HepG2 (cell line): ENCODE data around the gene OSBPL1A. TPM values are rescaled to one million over a fixed set of nuclear protein-coding genes. Genes with fewer than 3 reads are reported as not detected.
A peak's percentile ranks its signal among the peaks of the same experiment; 100 is the strongest.

Experiments used
- ATAC-seq: fragments of 200-7000 bp; cut with Tn5 transposase; 3 replicates; pipeline ENCODE4 v1.9.1; 2020; ENCODE audit warnings: mild to moderate bottlenecking, moderate library complexity
- BruUV-seq: library from RNA; stranded (reverse); fragments of 400-500 nt; replicated peaks from 2 replicates; lab custom pipeline; 2021; lab: Mats Ljungman, UMichigan
- CTCF ChIA-PET: fragments of 300-600 bp; formaldehyde crosslinking; extraction: SDS; loops from one replicate; lab custom pipeline; 2021; ENCODE audit warnings: low total read pairs, inconsistent platforms, low intra/inter-chr PET ratio; lab: Yijun Ruan, JAX
- POLR2A ChIA-PET: fragments of 350-600 bp; sonication (Branson Sonifier 250); formaldehyde crosslinking; loops from one replicate; lab custom pipeline; 2020; ENCODE audit warnings: antibody characterized with exemption, inconsistent platforms; lab: Yijun Ruan, JAX
- DNase-seq: peaks from one replicate; pipeline ENCODE4 v3.0.0-alpha.2; 2015; ENCODE audit warnings: low spot score
- FAIRE-seq: peaks from 3 replicates; lab custom pipeline; 2011; peaks lifted over from hg19 to GRCh38; lab: Jason Lieb, UNC
- H2AFZ ChIP-seq: one replicate; pipeline ENCODE4 v1.6.1; 2011; ENCODE audit warnings: low read length, inconsistent platforms
- H3K27ac ChIP-seq: fragments of 300-600 bp; 3 replicates; pipeline ENCODE4 v1.8.0; 2011; ENCODE audit warnings: mixed run types, mild to moderate bottlenecking, mixed read lengths, low read length, inconsistent platforms; ENCODE audit not compliant: insufficient read depth; ENCODE audit errors: extremely low read length
- H3K27me3 ChIP-seq, 2 experiments: fragments of 200-600 bp in 1 of 2; 2 replicates in 1 of 2; 3 replicates in 1 of 2; pipeline versions ENCODE4 v1.6.0 to v1.8.0; 2011; ENCODE audit warnings: low read length in 2 of 2, mild to moderate bottlenecking in 2 of 2, moderate library complexity in 2 of 2, inconsistent platforms in 1 of 2; ENCODE audit not compliant: insufficient read depth in 2 of 2, control insufficient read depth in 1 of 2
- H3K36me3 ChIP-seq, 2 experiments: fragments of 200-600 bp in 1 of 2; replicated peaks in 1 of 2; 2 replicates in 1 of 2; 3 replicates in 1 of 2; pipeline versions ENCODE4 v1.5.1 to v1.8.0; 2011; ENCODE audit warnings: low read length in 2 of 2, inconsistent platforms in 1 of 2; ENCODE audit not compliant: insufficient read depth in 2 of 2, control insufficient read depth in 1 of 2
- H3K4me1 ChIP-seq: 2 replicates; pipeline ENCODE4 v1.5.1; 2012; ENCODE audit warnings: low read length, inconsistent platforms; ENCODE audit not compliant: insufficient read depth
- H3K4me2 ChIP-seq: 2 replicates; pipeline ENCODE4 v1.6.0; 2011; ENCODE audit warnings: low read depth, low read length, inconsistent platforms
- H3K4me3 ChIP-seq, 3 experiments: fragments of 200-600 bp in 1 of 3; sonication (generic), shearing (Covaris generic) in 1 of 3; replicated peaks in 1 of 3; 2 replicates each; pipeline ENCODE4 v1.5.1; 2011 to 2016; ENCODE audit warnings: low read length in 3 of 3, inconsistent platforms in 2 of 3, low read depth in 2 of 3, mild to moderate bottlenecking in 2 of 3, control low read depth in 1 of 3, mixed read lengths in 1 of 3; ENCODE audit not compliant: insufficient read depth in 1 of 3
- H3K79me2 ChIP-seq: one replicate; pipeline ENCODE4 v1.6.1; 2011; ENCODE audit warnings: low read length, inconsistent platforms; ENCODE audit not compliant: insufficient read depth
- H3K9ac ChIP-seq: 2 replicates; pipeline ENCODE4 v1.6.0; 2011; ENCODE audit warnings: mild to moderate bottlenecking, low read depth, low read length, inconsistent platforms; ENCODE audit not compliant: insufficient read depth
- H3K9me3 ChIP-seq: 2 replicates; pipeline ENCODE4 v1.5.1; 2012; ENCODE audit warnings: mild to moderate bottlenecking, low read length
- H4K20me1 ChIP-seq: 2 replicates; pipeline ENCODE4 v1.6.0; 2011; ENCODE audit warnings: inconsistent platforms, mild to moderate bottlenecking, low read length, moderate library complexity; ENCODE audit not compliant: insufficient read depth
- ATRX ChIP-seq: sonication (generic); formaldehyde crosslinking; IDR thresholded peaks from 2 replicates; pipeline ENCODE4 v1.4.0; 2020; ENCODE audit warnings: missing genetic modification reagents, borderline replicate concordance
- DNMT3B ChIP-seq: conservative IDR thresholded peaks from 2 replicates; pipeline ENCODE4 v1.6.1; 2016; ENCODE audit warnings: missing biosample characterization, control low read depth
- MAFF ChIP-seq: IDR thresholded peaks from 2 replicates; pipeline ENCODE4 v1.6.1; 2011; ENCODE audit warnings: low read depth, low read length, improper control_type of control experiment
- NFATC3 ChIP-seq: sonication (generic); formaldehyde crosslinking; IDR thresholded peaks from 2 replicates; pipeline ENCODE4 v1.5.1; 2020; ENCODE audit warnings: mild to moderate bottlenecking, missing genetic modification reagents
- PHF20 ChIP-seq: sonication (generic); formaldehyde crosslinking; IDR thresholded peaks from 2 replicates; pipeline ENCODE4 v1.5.0; 2020; ENCODE audit warnings: mild to moderate bottlenecking, missing genetic modification reagents
- RXRB ChIP-seq: IDR thresholded peaks from 2 replicates; pipeline ENCODE4 v1.6.1; 2016; ENCODE audit warnings: borderline replicate concordance, missing genetic modification reagents, missing compliant biosample characterization
- SRF ChIP-seq: IDR thresholded peaks from 2 replicates; pipeline ENCODE4 v1.6.1; 2011; ENCODE audit warnings: mild to moderate bottlenecking, low read depth, low read length, moderate library complexity
- SUZ12 ChIP-seq: fragments of 150-350 bp; IDR thresholded peaks from 2 replicates; pipeline ENCODE4 v1.6.1; 2014; ENCODE audit warnings: low read depth, low read length
- TAF15 ChIP-seq: fragments of 200-400 bp; formaldehyde crosslinking; IDR thresholded peaks from one replicate; pipeline ENCODE4 v1.6.1; 2018; ENCODE audit warnings: mild to moderate bottlenecking, low read depth, low read length; ENCODE audit not compliant: poor library complexity, severe bottlenecking
- ZBTB7B ChIP-seq: sonication (generic); formaldehyde crosslinking; IDR thresholded peaks from 2 replicates; pipeline ENCODE4 v1.4.0; 2020; ENCODE audit warnings: missing genetic modification reagents
- ZNF121 ChIP-seq: sonication (generic); formaldehyde crosslinking; IDR thresholded peaks from 2 replicates; pipeline ENCODE4 v1.5.0; 2020; ENCODE audit warnings: mild to moderate bottlenecking, missing genetic modification reagents
- ZNF17 ChIP-seq: sonication (generic); formaldehyde crosslinking; IDR thresholded peaks from 2 replicates; pipeline ENCODE4 v1.5.0; 2020; ENCODE audit warnings: mild to moderate bottlenecking, missing genetic modification reagents
- ZNF547 ChIP-seq: sonication (generic); formaldehyde crosslinking; IDR thresholded peaks from 2 replicates; pipeline ENCODE4 v1.5.1; 2020; ENCODE audit warnings: mild to moderate bottlenecking, missing genetic modification reagents
- ZNF792 ChIP-seq: IDR thresholded peaks from 2 replicates; pipeline ENCODE4 v1.6.1; 2016
- ZSCAN20 ChIP-seq: sonication (generic); formaldehyde crosslinking; IDR thresholded peaks from 2 replicates; pipeline ENCODE4 v1.4.0; 2020; ENCODE audit warnings: missing genetic modification reagents, mild to moderate bottlenecking, borderline replicate concordance
- WGBS: methylation state at CpG from one replicate; pipeline ENCODE4 v1.1.6; 2017; ENCODE audit warnings: low lambda C conversion rate; 5-methylcytosine and 5-hydroxymethylcytosine counted together
- in situ Hi-C: cut with HindIII; loops from 2 replicates; pipeline ENCODE4 v1.10.0; 2017; ENCODE audit warnings: low pct_unique_long_range_greater_than_20kb; ENCODE audit not compliant: extremely low pct_ligation_motif_present
- intact Hi-C: fragments of 100-400 bp; cut with micrococcal nuclease; formaldehyde crosslinking; loops from one replicate; pipeline ENCODE4 v1.10.0; 2022; ENCODE audit not compliant: unreplicated experiment
- polyA plus RNA-seq, 8 experiments: library from polyadenylated mRNA; depleted of rRNA in 3 of 8; stranded (reverse) in 7 of 8; unstranded in 1 of 8; fragments of >200 nt; fragmentation: Illumina TruSeq in 4 of 8; extraction: Trizol in 4 of 8; gene quantifications; 2 replicates each; pipeline versions ENCODE4 v1.2.1 to v1.2.3, GENCODE V29; 2011 to 2016; ENCODE audit warnings: low read depth in 4 of 8, missing spikeins in 1 of 8, mixed read lengths in 1 of 8; ENCODE audit not compliant: insufficient read depth in 1 of 8
- total RNA-seq, 5 experiments: library from RNA; depleted of rRNA; stranded (reverse); fragments of >200 nt; fragmentation: Illumina TruSeq; extraction: Trizol; gene quantifications; 2 replicates each; pipeline ENCODE4 v1.2.3, GENCODE V29; 2016; ENCODE audit warnings: low read depth in 1 of 5
- TF ChIP-seq, protein P1 (sequence below): sonication (generic); formaldehyde crosslinking; IDR thresholded peaks from 2 replicates; pipeline ENCODE4 v1.4.0; 2020; ENCODE audit warnings: missing genetic modification reagents
- TF ChIP-seq, protein P2 (sequence below): sonication (generic); formaldehyde crosslinking; IDR thresholded peaks from 2 replicates; pipeline ENCODE4 v1.5.0; 2020; ENCODE audit warnings: missing genetic modification reagents

Gene OSBPL1A
- total and polyA plus RNA-seq, 2 of the 13 experiments (the other 11 are each of a cell fraction or from before 2014, with no cell fraction given) = 0.02 TPM; not detected in 1

DNA sequence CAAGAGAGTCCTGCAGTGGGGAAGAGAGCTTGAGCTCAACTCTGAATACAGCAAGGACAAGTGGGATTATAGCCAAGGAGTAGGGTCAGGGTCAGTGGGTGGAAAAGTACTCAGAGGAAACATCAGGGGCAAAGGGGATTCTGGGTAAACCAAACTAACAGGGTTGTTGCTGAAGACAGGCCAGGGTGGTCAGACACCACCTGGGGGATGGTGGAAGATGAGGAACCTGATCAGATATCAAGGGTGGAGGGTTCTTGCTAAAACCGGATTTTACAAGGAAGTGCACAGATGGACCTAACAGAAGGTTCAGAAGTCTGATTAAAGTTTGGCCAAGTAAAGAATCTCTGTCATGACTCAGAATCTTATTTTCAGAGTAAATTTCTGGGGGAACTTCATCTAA lies 16.5 kb downstream of the OSBPL1A start:
- Histone ChIP-seq H3K4me3 (no peak overlapping the region), H3K36me3 (no peaks in the 10 kb centered on the region), H3K4me1 (no peaks in the 10 kb centered on the region), H3K27me3 (no peaks in the 10 kb centered on the region), H3K79me2 (no peaks in the 10 kb centered on the region), H3K9ac (no peak overlapping the region), H3K4me2 (no peak overlapping the region), H2AFZ (no peak overlapping the region), H4K20me1 (no peaks in the 10 kb centered on the region), H3K9me3 (no peaks in the 10 kb centered on the region), H3K27ac (no peak overlapping the region)
- no TSS peak for BruUV-seq
- in situ Hi-C loops = no loop called here
- WGBS = 0% methylated on average over 1 of the region's 1 CpG
- ChIA-PET POLR2A (no interaction called here), CTCF (no interaction called here)
- intact Hi-C loops = no loop called here
- no peak for DNase-seq
- ATAC-seq = no peak
- TF ChIP-seq ZNF121 (CRISPR knock-in tag) (0 out of 2 replicates have a peak, but pooled peaks have one; percentile 38), ZSCAN20 (CRISPR knock-in tag) (no peak), ATRX (no peak), DNMT3B (CRISPR knock-in tag) (no peak)
- TF ChIP-seq, protein P1, sequence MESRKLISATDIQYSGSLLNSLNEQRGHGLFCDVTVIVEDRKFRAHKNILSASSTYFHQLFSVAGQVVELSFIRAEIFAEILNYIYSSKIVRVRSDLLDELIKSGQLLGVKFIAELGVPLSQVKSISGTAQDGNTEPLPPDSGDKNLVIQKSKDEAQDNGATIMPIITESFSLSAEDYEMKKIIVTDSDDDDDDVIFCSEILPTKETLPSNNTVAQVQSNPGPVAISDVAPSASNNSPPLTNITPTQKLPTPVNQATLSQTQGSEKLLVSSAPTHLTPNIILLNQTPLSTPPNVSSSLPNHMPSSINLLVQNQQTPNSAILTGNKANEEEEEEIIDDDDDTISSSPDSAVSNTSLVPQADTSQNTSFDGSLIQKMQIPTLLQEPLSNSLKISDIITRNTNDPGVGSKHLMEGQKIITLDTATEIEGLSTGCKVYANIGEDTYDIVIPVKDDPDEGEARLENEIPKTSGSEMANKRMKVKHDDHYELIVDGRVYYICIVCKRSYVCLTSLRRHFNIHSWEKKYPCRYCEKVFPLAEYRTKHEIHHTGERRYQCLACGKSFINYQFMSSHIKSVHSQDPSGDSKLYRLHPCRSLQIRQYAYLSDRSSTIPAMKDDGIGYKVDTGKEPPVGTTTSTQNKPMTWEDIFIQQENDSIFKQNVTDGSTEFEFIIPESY (CRISPR knock-in tag) = no peak
- no peak for FAIRE-seq

DNA sequence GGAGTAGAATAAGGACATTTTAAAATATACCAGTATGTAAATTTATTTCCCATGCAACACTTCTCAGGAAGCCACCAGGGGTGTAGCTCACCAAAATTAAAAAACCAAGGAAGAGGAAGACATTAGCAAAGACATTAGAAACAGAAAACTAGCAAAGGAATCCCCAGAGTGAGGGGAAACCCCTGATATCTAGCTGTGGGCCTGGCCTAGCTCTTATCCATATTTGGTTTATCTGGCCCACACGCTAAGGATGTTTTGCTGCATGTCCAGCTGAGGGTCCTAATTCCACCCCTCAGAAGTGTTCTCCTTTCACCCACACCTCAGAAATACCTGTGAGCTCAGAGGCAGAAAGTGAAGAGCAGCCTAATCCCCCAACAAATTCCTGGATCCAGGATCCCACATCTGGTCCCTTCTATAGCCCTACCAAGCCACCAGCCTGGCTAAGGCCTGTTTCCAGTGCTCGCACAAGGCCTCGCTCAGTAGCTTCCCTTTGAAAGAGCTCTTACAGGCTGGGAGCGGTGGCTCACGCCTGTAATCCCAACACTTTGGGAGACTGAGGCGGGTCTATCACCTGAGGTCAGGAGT lies 17.4 kb downstream of the OSBPL1A start:
- Histone ChIP-seq H3K27ac (no peak overlapping the region), H3K9me3 (no peaks in the 10 kb centered on the region), H3K79me2 (no peaks in the 10 kb centered on the region), H3K27me3 (no peaks in the 10 kb centered on the region), H4K20me1 (no peaks in the 10 kb centered on the region), H3K4me1 (no peaks in the 10 kb centered on the region), H3K36me3 (no peaks in the 10 kb centered on the region), H3K4me3 (no peak overlapping the region), H2AFZ (no peak overlapping the region), H3K4me2 (no peak overlapping the region), H3K9ac (no peak overlapping the region)
- BruUV-seq = no TSS peak
- intact Hi-C loops (no loop called here), in situ Hi-C loops (no loop called here)
- WGBS = 66% methylated on average over 6 of the region's 6 CpGs
- ChIA-PET POLR2A (no interaction called here), CTCF (no interaction called here)
- ATAC-seq (no peak), FAIRE-seq (no peak), DNase-seq (no peak)
- no peak for TF ChIP-seq ZNF792
- TF ChIP-seq MAFF = no peak
- no peak for TF ChIP-seq ZBTB7B
- TF ChIP-seq NFATC3 (CRISPR knock-in tag) = no peak
- TF ChIP-seq PHF20 (CRISPR knock-in tag) = no peak
- no peak for TF ChIP-seq ZNF17
- TF ChIP-seq, protein P2, sequence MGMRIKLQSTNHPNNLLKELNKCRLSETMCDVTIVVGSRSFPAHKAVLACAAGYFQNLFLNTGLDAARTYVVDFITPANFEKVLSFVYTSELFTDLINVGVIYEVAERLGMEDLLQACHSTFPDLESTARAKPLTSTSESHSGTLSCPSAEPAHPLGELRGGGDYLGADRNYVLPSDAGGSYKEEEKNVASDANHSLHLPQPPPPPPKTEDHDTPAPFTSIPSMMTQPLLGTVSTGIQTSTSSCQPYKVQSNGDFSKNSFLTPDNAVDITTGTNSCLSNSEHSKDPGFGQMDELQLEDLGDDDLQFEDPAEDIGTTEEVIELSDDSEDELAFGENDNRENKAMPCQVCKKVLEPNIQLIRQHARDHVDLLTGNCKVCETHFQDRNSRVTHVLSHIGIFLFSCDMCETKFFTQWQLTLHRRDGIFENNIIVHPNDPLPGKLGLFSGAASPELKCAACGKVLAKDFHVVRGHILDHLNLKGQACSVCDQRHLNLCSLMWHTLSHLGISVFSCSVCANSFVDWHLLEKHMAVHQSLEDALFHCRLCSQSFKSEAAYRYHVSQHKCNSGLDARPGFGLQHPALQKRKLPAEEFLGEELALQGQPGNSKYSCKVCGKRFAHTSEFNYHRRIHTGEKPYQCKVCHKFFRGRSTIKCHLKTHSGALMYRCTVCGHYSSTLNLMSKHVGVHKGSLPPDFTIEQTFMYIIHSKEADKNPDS = no peak
- no peak for TF ChIP-seq ZNF547 (CRISPR knock-in tag)
- TF ChIP-seq SUZ12 = no peak
- no peak for TF ChIP-seq SRF
- no peak for TF ChIP-seq RXRB (CRISPR knock-in tag)
- no peak for TF ChIP-seq TAF15
